Measurements from ENCODE around the gene CAPG. TPM values are rescaled to one million over a fixed set of nuclear protein-coding genes. Genes with fewer than 3 reads are reported as not detected.

CAPG gene
- total and polyA plus RNA-seq, 12 donors = 11.6 to 192 (median 41.4) TPM

GRCh38 chr2:85438201-85439024 is 28.2 kb upstream of the CAPG start:
- Histone ChIP-seq H3K27ac (peak overlapping the region; percentile 80 to 100 (median 88)), H3K9me3 (replicated peaks in 1 of 3) (no peaks in the 10 kb centered on the region), H3K4me1 (replicated peaks in 1 of 2) (peaks cover 35 to 39% of the 10 kb centered on the region in 2 donors), H3K36me3 (replicated peaks in 1 of 2) (no peaks in the 10 kb centered on the region), H3K4me3 (peak overlapping the region in 1 of 4 donors; percentile 63), H3K27me3 (no peaks in the 10 kb centered on the region)
- TF ChIP-seq CTCF (IDR thresholded peaks at IDR 0.05) = peak in 2 of 6 experiments; percentile 6 to 7
- TF ChIP-seq POLR2A (IDR thresholded peaks at IDR 0.05) = no peak
- peak in 1 of 7 donors; percentile 71 for DNase-seq
- intact Hi-C loops (cut with DNase I) = loop anchor here (5.0 kb wide), 1 partner anchor 99 kb away; the partner anchor contains the start of gene MAT2A (in 2 of the 2)
- 47 to 80% (median 58%) methylated on average over 6 to 19 of the region's 19 CpGs for WGBS, 4 donors

- Histone ChIP-seq H3K4me1 (replicated peaks in 1 of 2) (peaks cover 35 to 39% of the 10 kb centered on the region in 2 donors), H3K4me3 (peak overlapping the region in 1 of 4 donors; percentile 63), H3K9me3 (replicated peaks in 1 of 3) (no peaks in the 10 kb centered on the region), H3K36me3 (replicated peaks in 1 of 2) (no peaks in the 10 kb centered on the region), H3K27ac (peak overlapping the region; percentile 80 to 100 (median 88)), H3K27me3 (no peaks in the 10 kb centered on the region)
- peak; percentile 87 to 95 (median 92) for DNase-seq
- 2 to 6% (median 4%) methylated on average over 10 to 64 of the region's 64 CpGs for WGBS, 4 donors
- TF ChIP-seq POLR2A (IDR thresholded peaks at IDR 0.05) (peak; percentile 81 to 96), CTCF (IDR thresholded peaks at IDR 0.05) (no peak)
- intact Hi-C loops (cut with DNase I) = loop anchor here (5.0 kb wide), 1 partner anchor 100 kb away; the partner anchor contains the start of gene MAT2A (in 2 of the 2)
These were observed 27.5 kb upstream of the CAPG start for GRCh38 chr2:85437488-85438200.

DNA sequence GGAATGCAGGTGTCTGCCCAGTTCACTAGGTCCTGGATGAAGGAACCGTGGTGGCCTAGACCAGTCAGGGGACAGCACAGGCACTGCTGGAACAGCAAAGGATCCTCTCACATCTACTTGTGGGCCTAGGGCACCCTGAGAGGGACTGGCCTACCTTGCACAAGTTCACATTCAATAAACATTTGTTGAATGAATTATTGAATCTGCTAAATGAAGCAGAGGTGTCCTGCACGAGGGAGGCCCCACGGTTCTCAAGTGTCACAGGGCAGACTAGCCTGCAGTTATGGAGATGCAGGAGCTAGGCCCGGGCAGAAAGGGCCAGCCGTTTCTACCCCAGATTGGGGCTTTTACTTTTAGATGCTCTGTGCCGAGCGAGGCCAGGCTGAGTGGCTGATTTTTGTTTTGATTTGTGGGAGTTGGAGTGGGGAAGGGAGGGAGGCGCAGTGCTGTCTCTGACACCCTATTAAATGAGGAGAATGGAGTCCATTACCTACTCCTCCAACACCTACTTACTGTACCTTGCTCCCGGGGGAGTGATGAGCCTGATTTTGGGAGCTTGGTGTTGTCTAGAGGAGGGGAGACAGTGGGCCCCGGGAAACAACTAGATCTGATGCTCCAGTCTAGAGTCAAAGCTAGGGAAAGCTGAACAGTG is 26.8 kb upstream of the CAPG start:
- WGBS, 4 donors = 48 to 68% (median 52%) methylated on average over 10 of the region's 10 CpGs
- intact Hi-C loops (cut with DNase I) = loop anchor here (5.0 kb wide), 1 partner anchor 100 kb away; the partner anchor contains the start of gene MAT2A (in 2 of the 2)
- H3K4me1 ChIP-seq (replicated peaks in 1 of 2) = peaks cover 35 to 39% of the 10 kb centered on the region in 2 donors

More for the DNA sequence above, 26.8 kb upstream of the CAPG start:
- no peaks in the 10 kb centered on the region for H3K27me3 ChIP-seq
- peak overlapping the region; percentile 80 to 100 (median 88) for H3K27ac ChIP-seq
- no peaks in the 10 kb centered on the region for H3K36me3 ChIP-seq (replicated peaks in 1 of 2)
- TF ChIP-seq POLR2A (IDR thresholded peaks at IDR 0.05) (no peak), CTCF (IDR thresholded peaks at IDR 0.05) (no peak)
- DNase-seq = no peak
- no peaks in the 10 kb centered on the region for H3K9me3 ChIP-seq (replicated peaks in 1 of 3)
- peak overlapping the region in 1 of 4 donors; percentile 63 for H3K4me3 ChIP-seq

Data from adrenal gland (tissue), 12 donors.